ENCODE results near the gene DCTN4. TPM values are rescaled to one million over a fixed set of nuclear protein-coding genes. Genes with fewer than 3 reads are reported as not detected.
A peak's percentile ranks its signal among the peaks of the same experiment; 100 is the strongest.

The DCTN4 gene
- total RNA-seq, 4 donors from 2014 or later: 23.2 to 55.3 (median 42.4) TPM

GRCh38 chr5:150763023-150763769, 4.4 kb upstream of the DCTN4 start:
- 57 to 72% methylated on average over 4 to 7 of the region's 7 CpGs for WGBS, 2 donors (ENCODE audit: low coverage in 1 of 2)
- Histone ChIP-seq H3K36me3 (no peaks in the 10 kb centered on the region), H3K27ac (peak overlapping the region; percentile 30 to 62 (median 54)), H3K9me3 (no peaks in the 10 kb centered on the region), H3K27me3 (no peaks in the 10 kb centered on the region), H3K4me3 (no peak overlapping the region), H3K4me1 (peaks cover 0 to 5% (median 4%) of the 10 kb centered on the region in 4 donors)
- in situ Hi-C loops (cut with MboI; ENCODE audit: low pct_ligation_motif_present in 1 of 4, low pct_unique_long_range_greater_than_20kb in 1 of 4, low sequenced_read_pairs in 3 of 4): no loop called here
- intact Hi-C loops (cut with DNase I; ENCODE audit: low total_unique reads): no loop called here
- no peak for TF ChIP-seq EP300 (IDR thresholded peaks at IDR 0.05; ENCODE audit: low read depth)
- TF ChIP-seq, protein P1, sequence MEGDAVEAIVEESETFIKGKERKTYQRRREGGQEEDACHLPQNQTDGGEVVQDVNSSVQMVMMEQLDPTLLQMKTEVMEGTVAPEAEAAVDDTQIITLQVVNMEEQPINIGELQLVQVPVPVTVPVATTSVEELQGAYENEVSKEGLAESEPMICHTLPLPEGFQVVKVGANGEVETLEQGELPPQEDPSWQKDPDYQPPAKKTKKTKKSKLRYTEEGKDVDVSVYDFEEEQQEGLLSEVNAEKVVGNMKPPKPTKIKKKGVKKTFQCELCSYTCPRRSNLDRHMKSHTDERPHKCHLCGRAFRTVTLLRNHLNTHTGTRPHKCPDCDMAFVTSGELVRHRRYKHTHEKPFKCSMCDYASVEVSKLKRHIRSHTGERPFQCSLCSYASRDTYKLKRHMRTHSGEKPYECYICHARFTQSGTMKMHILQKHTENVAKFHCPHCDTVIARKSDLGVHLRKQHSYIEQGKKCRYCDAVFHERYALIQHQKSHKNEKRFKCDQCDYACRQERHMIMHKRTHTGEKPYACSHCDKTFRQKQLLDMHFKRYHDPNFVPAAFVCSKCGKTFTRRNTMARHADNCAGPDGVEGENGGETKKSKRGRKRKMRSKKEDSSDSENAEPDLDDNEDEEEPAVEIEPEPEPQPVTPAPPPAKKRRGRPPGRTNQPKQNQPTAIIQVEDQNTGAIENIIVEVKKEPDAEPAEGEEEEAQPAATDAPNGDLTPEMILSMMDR (IDR thresholded peaks at IDR 0.05): no peak
- no peak for TF ChIP-seq POLR2A (IDR thresholded peaks at IDR 0.05)
- TF ChIP-seq POLR2AphosphoS5 (IDR thresholded peaks at IDR 0.05): no peak
- peak; percentile 35 for DNase-seq

DNA sequence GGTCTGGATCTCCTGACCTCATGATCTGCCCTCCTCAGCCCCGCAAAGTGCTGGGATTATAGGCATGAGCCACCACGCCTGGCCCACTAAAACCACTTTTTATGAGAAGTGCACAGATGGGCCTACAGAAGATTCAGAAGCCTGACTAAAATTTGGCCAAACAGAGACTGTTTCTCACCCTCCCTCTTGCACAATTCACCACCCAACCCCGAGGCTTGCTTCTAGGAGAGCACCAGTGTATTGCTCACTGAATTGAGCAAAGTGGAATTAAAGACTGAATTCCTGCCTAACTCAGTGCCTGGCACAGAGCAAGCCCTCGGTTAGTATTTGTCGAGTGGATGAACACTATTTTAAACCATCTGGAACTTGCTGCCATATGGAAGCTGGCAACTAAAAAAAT, 3.4 kb upstream of the DCTN4 start:
- in situ Hi-C loops (cut with MboI; ENCODE audit: low pct_ligation_motif_present in 1 of 4, low pct_unique_long_range_greater_than_20kb in 1 of 4, low sequenced_read_pairs in 3 of 4) (no loop called here), intact Hi-C loops (cut with DNase I; ENCODE audit: low total_unique reads) (no loop called here)

GRCh38 chr5:150759334-150759583, 442 bp upstream of the DCTN4 start:
- in situ Hi-C loops (cut with MboI; ENCODE audit: low pct_ligation_motif_present in 1 of 4, low pct_unique_long_range_greater_than_20kb in 1 of 4, low sequenced_read_pairs in 3 of 4): no loop called here
- no peak for DNase-seq
- Histone ChIP-seq H3K36me3 (peaks cover 0 to 21% (median 0%) of the 10 kb centered on the region in 4 donors), H3K9me3 (no peaks in the 10 kb centered on the region), H3K27me3 (no peaks in the 10 kb centered on the region), H3K4me3 (peak overlapping the region in 3 of 4 donors; percentile 54 to 60 (median 58)), H3K4me1 (peaks cover 8 to 32% (median 18%) of the 10 kb centered on the region in 4 donors), H3K27ac (peak overlapping the region; percentile 90 to 95 (median 94))
- intact Hi-C loops (cut with DNase I; ENCODE audit: low total_unique reads): no loop called here
- 69 to 93% methylated on average over 3 to 4 of the region's 4 CpGs for WGBS, 2 donors (ENCODE audit: low coverage in 1 of 2)
- TF ChIP-seq, protein P1 (IDR thresholded peaks at IDR 0.05): no peak
- TF ChIP-seq POLR2A (IDR thresholded peaks at IDR 0.05) (no peak), POLR2AphosphoS5 (IDR thresholded peaks at IDR 0.05) (no peak), EP300 (IDR thresholded peaks at IDR 0.05; ENCODE audit: low read depth) (no peak)

More for the DNA sequence above, 3.4 kb upstream of the DCTN4 start:
- Histone ChIP-seq H3K4me1 (peaks cover 6 to 14% (median 12%) of the 10 kb centered on the region in 4 donors), H3K4me3 (no peak overlapping the region), H3K27ac (peak overlapping the region; percentile 12 to 62 (median 34)), H3K27me3 (no peaks in the 10 kb centered on the region), H3K36me3 (no peaks in the 10 kb centered on the region), H3K9me3 (no peaks in the 10 kb centered on the region)
- TF ChIP-seq, protein P1 (IDR thresholded peaks at IDR 0.05): no peak
- no peak for TF ChIP-seq POLR2AphosphoS5 (IDR thresholded peaks at IDR 0.05)
- no peak for TF ChIP-seq EP300 (IDR thresholded peaks at IDR 0.05; ENCODE audit: low read depth)
- TF ChIP-seq POLR2A (IDR thresholded peaks at IDR 0.05): no peak
- DNase-seq: no peak
- WGBS, 2 donors (ENCODE audit: low coverage in 1 of 2): 89 to 97% methylated on average over 2 to 5 of the region's 5 CpGs

- H3K27me3 ChIP-seq: no peaks in the 10 kb centered on the region
- no peaks in the 10 kb centered on the region for H3K9me3 ChIP-seq
- in situ Hi-C loops (cut with MboI; ENCODE audit: low pct_ligation_motif_present in 1 of 4, low pct_unique_long_range_greater_than_20kb in 1 of 4, low sequenced_read_pairs in 3 of 4) (no loop called here), intact Hi-C loops (cut with DNase I; ENCODE audit: low total_unique reads) (no loop called here)
- H3K4me1 ChIP-seq: peaks cover 8 to 41% (median 18%) of the 10 kb centered on the region in 4 donors
- no peak for DNase-seq
- H3K36me3 ChIP-seq: peaks cover 0 to 32% (median 0%) of the 10 kb centered on the region in 4 donors
- peak overlapping the region; percentile 90 to 95 (median 94) for H3K27ac ChIP-seq
- 0 to 6% methylated on average over 7 to 12 of the region's 12 CpGs for WGBS, 2 donors (ENCODE audit: low coverage in 1 of 2)
- TF ChIP-seq POLR2A (IDR thresholded peaks at IDR 0.05): peak; percentile 49
- TF ChIP-seq POLR2AphosphoS5 (IDR thresholded peaks at IDR 0.05): no peak
- no peak for TF ChIP-seq EP300 (IDR thresholded peaks at IDR 0.05; ENCODE audit: low read depth)
- TF ChIP-seq, protein P1 (IDR thresholded peaks at IDR 0.05): no peak
- peak overlapping the region; percentile 54 to 60 (median 56) for H3K4me3 ChIP-seq
Measured at GRCh38 chr5:150758203-150758530, 650 bp downstream of the DCTN4 start.

All from transverse colon (tissue), 4 donors.